NCI-H1105 treated with DMSO at 0.1 percent for 48 hours (cell line): Measurements from ENCODE around the gene DIS3L.
A peak's percentile ranks its signal among the peaks of the same experiment; 100 is the strongest.
"Not testable (repeated sequence)": the region's sequence is repeated elsewhere in the genome, so short reads cannot be mapped to it uniquely, and the experiment has no call there.

Experiments
- DNase-seq: peaks from one replicate; lab custom pipeline; 2025; lab: John Stamatoyannopoulos, UW

DIS3L gene

GRCh38 chr15:66293419-66294156 is at the start of gene DIS3L:
Gene DIS3L, plus strand, starts transcription at chr15:66293568. Its CDS starts 29 bp downstream, at chr15:66293597.
- DNase-seq = peak; percentile 76

GRCh38 chr15:66245832-66246231 is 47.5 kb upstream of the DIS3L start:
- DNase-seq = not testable (repeated sequence)

GRCh38 chr15:66246937-66247336 is 46.4 kb upstream of the DIS3L start:
- DNase-seq = no peak

- no peak for DNase-seq
Measured at GRCh38 chr15:66249605-66250174, 43.7 kb upstream of the DIS3L start.

- no peak for DNase-seq
Measured at GRCh38 chr15:66251065-66251789, 42.1 kb upstream of the DIS3L start.

GRCh38 chr15:66251790-66252684 is 41.3 kb upstream of the DIS3L start:
- peak; percentile 67 for DNase-seq

GRCh38 chr15:66252685-66253417 is 40.5 kb upstream of the DIS3L start:
- DNase-seq = peak; percentile 66

GRCh38 chr15:66253418-66254088 is 39.8 kb upstream of the DIS3L start, which contains the start of gene MEGF11:
Gene MEGF11, minus strand, starts transcription at chr15:66253750. Its CDS starts 125,347 bp downstream, at chr15:66128403.
- DNase-seq = peak; percentile 68

- DNase-seq = no peak
Measured at GRCh38 chr15:66254089-66254950, 39.0 kb upstream of the DIS3L start.

- DNase-seq = no peak
Measured at GRCh38 chr15:66254951-66255676, 38.3 kb upstream of the DIS3L start.

GRCh38 chr15:66256692-66257091 is 36.7 kb upstream of the DIS3L start:
- DNase-seq = no peak

- DNase-seq = no peak
Measured at GRCh38 chr15:66261056-66261455, 32.3 kb upstream of the DIS3L start.

GRCh38 chr15:66262837-66263236 is 30.5 kb upstream of the DIS3L start:
- DNase-seq = not testable (repeated sequence)

- DNase-seq = no peak
Measured at GRCh38 chr15:66264859-66265513, 28.4 kb upstream of the DIS3L start.

GRCh38 chr15:66269326-66270090 is 23.9 kb upstream of the DIS3L start:
- DNase-seq = no peak

- no peak for DNase-seq
Measured at GRCh38 chr15:66270932-66271331, 22.4 kb upstream of the DIS3L start.

- no peak for DNase-seq
Measured at GRCh38 chr15:66275352-66275751, 18.0 kb upstream of the DIS3L start.

GRCh38 chr15:66276546-66276945 is 16.8 kb upstream of the DIS3L start:
- no peak for DNase-seq
